Neural cell (in vitro differentiated cells): ENCODE results near the gene PTGIR. TPM values are rescaled to one million over a fixed set of nuclear protein-coding genes. Genes with fewer than 3 reads are reported as not detected.

Experiments
- H2AFZ ChIP-seq: fragments of 200-600, 300-800 bp; sonication (generic), shearing (Covaris generic); 2 replicates; pipeline ENCODE4 v1.6.0; 2014; ENCODE audit warnings: low read depth, mild to moderate bottlenecking, antibody characterized with exemption, low read length, moderate library complexity
- H3F3A ChIP-seq: fragments of 200-600 bp; shearing (Covaris generic); 2 replicates; pipeline ENCODE4 v1.6.1; 2016; ENCODE audit warnings: mild to moderate bottlenecking, moderate library complexity, mixed read lengths, antibody characterized with exemption, low read length; ENCODE audit not compliant: insufficient read depth, poor library complexity, severe bottlenecking
- H3K27ac ChIP-seq: fragments of 200-600, 300-800 bp; sonication (generic), shearing (Covaris generic); 2 replicates; pipeline ENCODE4 v1.5.1; 2014; ENCODE audit warnings: mild to moderate bottlenecking, low read length, moderate library complexity
- H3K27me3 ChIP-seq: fragments of 300-800, 200-600 bp; sonication (generic), shearing (Covaris generic); 2 replicates; pipeline ENCODE4 v1.6.0; 2014; ENCODE audit warnings: mild to moderate bottlenecking, low read depth, low read length, moderate library complexity; ENCODE audit not compliant: insufficient read depth
- H3K36me3 ChIP-seq: fragments of 300-800, 200-600 bp; sonication (generic), shearing (Covaris generic); 2 replicates; pipeline ENCODE4 v1.5.1; 2014; ENCODE audit warnings: mild to moderate bottlenecking, antibody characterized with exemption, low read length, moderate library complexity; ENCODE audit not compliant: insufficient read depth
- H3K4me2 ChIP-seq: fragments of 300-800, 200-600 bp; sonication (generic), shearing (Covaris generic); 2 replicates; pipeline ENCODE4 v1.6.0; 2014; ENCODE audit warnings: mild to moderate bottlenecking, low read length
- H3K4me3 ChIP-seq: fragments of 300-800, 200-600 bp; sonication (generic), shearing (Covaris generic); 2 replicates; pipeline ENCODE4 v1.5.1; 2014; ENCODE audit warnings: mild to moderate bottlenecking, low read length, moderate library complexity
- H3K79me2 ChIP-seq: fragments of 200-600 bp; shearing (Covaris generic); replicated peaks from 2 replicates; pipeline ENCODE4 v1.6.0; 2014; ENCODE audit warnings: mild to moderate bottlenecking, low read length, moderate library complexity; ENCODE audit not compliant: insufficient read depth
- H3K9ac ChIP-seq: fragments of 300-800, 200-600 bp; sonication (generic), shearing (Covaris generic); 2 replicates; pipeline ENCODE4 v1.6.1; 2016; ENCODE audit warnings: mild to moderate bottlenecking, low read length, mixed read lengths
- H3K9me2 ChIP-seq: fragments of 200-600 bp; shearing (Covaris generic); 2 replicates; pipeline ENCODE4 v1.6.1; 2016; ENCODE audit warnings: mild to moderate bottlenecking, low read length, mixed read lengths; ENCODE audit not compliant: insufficient read depth
- H3K9me3 ChIP-seq: fragments of 200-600, 300-800 bp; sonication (generic), shearing (Covaris generic); 2 replicates; pipeline ENCODE4 v1.6.1; 2016; ENCODE audit warnings: mild to moderate bottlenecking, mixed run types, low read length, moderate library complexity, mixed read lengths
- H4K20me1 ChIP-seq: fragments of 200-600 bp; shearing (Covaris generic); 2 replicates; pipeline ENCODE4 v1.6.1; 2016; ENCODE audit warnings: mild to moderate bottlenecking, mixed run types; ENCODE audit not compliant: insufficient read depth
- EP300 ChIP-seq: fragments of 450-650 bp; conservative IDR thresholded peaks from 2 replicates; pipeline ENCODE4 v1.6.1; 2014; ENCODE audit warnings: antibody characterized with exemption, mild to moderate bottlenecking, moderate library complexity; ENCODE audit not compliant: poor library complexity, severe bottlenecking
- EZH2 ChIP-seq: fragments of 200-600, 300-800 bp; shearing (Covaris generic), sonication (generic); IDR thresholded peaks from 2 replicates; pipeline ENCODE4 v1.6.1; 2014; ENCODE audit warnings: antibody characterized with exemption, low read length, borderline replicate concordance, mild to moderate bottlenecking; ENCODE audit not compliant: insufficient read depth, poor library complexity, severe bottlenecking
- MXI1 ChIP-seq: fragments of 450-650 bp; conservative IDR thresholded peaks from 2 replicates; pipeline ENCODE4 v1.6.1; 2014; ENCODE audit warnings: antibody characterized with exemption, mild to moderate bottlenecking; ENCODE audit not compliant: poor library complexity, severe bottlenecking
- POLR2AphosphoS5 ChIP-seq: IDR thresholded peaks from 2 replicates; pipeline ENCODE4 v1.6.1; 2012
- RAD21 ChIP-seq: fragments of 450-650 bp; conservative IDR thresholded peaks from 2 replicates; pipeline ENCODE4 v1.6.1; 2014; ENCODE audit warnings: antibody characterized with exemption, mild to moderate bottlenecking, moderate library complexity
- SMC3 ChIP-seq: fragments of 450-650 bp; conservative IDR thresholded peaks from 2 replicates; pipeline ENCODE4 v1.6.1; 2014; ENCODE audit warnings: antibody characterized with exemption, mild to moderate bottlenecking, moderate library complexity; ENCODE audit not compliant: poor library complexity
- TAF1 ChIP-seq: IDR thresholded peaks from 2 replicates; pipeline ENCODE4 v1.6.1; 2012; ENCODE audit warnings: low read depth
- polyA plus RNA-seq: library from polyadenylated mRNA; depleted of rRNA; stranded (reverse); fragments of >200 nt; gene quantifications from 2 replicates; pipeline ENCODE4 v1.2.3, GENCODE V29; 2014
- TF ChIP-seq, protein P1 (sequence below): IDR thresholded peaks from 2 replicates; pipeline ENCODE4 v1.6.1; 2012; ENCODE audit warnings: borderline replicate concordance
- TF ChIP-seq, protein P2 (sequence below): fragments of 450-650 bp; IDR thresholded peaks from 2 replicates; pipeline ENCODE4 v1.5.1; 2014; ENCODE audit warnings: antibody characterized with exemption, mild to moderate bottlenecking, moderate library complexity; ENCODE audit not compliant: poor library complexity, severe bottlenecking

PTGIR gene
- polyA plus RNA-seq, 1 donor from 2014 or later: not detected

DNA sequence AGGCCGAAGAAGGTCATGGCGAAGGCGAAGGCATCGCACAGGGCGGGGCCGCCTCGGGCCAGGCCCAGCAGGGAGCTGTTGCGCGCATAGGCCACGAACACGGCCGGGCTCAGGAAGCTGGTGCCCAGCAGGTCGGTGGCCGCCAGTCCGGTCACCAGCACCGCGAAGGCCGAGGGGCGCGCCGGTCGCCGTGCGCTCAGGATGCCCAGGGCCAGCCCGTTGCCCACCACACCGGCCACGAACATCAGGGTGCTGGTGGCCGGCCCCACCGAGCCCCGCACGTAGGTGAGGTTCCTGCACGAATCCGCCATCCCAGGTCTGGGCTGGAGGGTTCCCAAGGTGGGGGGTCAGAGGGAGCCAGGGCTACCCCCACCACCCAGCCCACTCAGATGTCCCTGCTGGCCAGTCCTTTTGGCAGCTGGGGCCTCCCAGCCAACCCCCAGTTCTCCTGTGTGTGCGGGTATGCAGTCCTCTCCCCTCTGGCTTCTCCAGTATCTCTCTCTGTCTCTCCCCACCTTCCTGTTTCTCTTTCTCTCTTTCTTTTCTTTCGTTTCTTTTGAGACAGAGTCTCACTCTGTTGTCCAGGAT lies 880 bp downstream of the PTGIR start:
- Histone ChIP-seq H4K20me1 (no peaks in the 10 kb centered on the region), H2AFZ (no peak overlapping the region), H3K9me2 (no peaks in the 10 kb centered on the region), H3K4me3 (no peak overlapping the region), H3K9me3 (no peaks in the 10 kb centered on the region), H3K36me3 (no peaks in the 10 kb centered on the region), H3K9ac (no peak overlapping the region), H3K27me3 (no peaks in the 10 kb centered on the region), H3F3A (no peaks in the 10 kb centered on the region), H3K4me2 (no peak overlapping the region), H3K27ac (no peak overlapping the region), H3K79me2 (no peaks in the 10 kb centered on the region)
- TF ChIP-seq TAF1 (no peak), EZH2 (no peak), POLR2AphosphoS5 (no peak), RAD21 (no peak), EP300 (no peak), MXI1 (no peak), SMC3 (no peak)
- TF ChIP-seq, protein P1, sequence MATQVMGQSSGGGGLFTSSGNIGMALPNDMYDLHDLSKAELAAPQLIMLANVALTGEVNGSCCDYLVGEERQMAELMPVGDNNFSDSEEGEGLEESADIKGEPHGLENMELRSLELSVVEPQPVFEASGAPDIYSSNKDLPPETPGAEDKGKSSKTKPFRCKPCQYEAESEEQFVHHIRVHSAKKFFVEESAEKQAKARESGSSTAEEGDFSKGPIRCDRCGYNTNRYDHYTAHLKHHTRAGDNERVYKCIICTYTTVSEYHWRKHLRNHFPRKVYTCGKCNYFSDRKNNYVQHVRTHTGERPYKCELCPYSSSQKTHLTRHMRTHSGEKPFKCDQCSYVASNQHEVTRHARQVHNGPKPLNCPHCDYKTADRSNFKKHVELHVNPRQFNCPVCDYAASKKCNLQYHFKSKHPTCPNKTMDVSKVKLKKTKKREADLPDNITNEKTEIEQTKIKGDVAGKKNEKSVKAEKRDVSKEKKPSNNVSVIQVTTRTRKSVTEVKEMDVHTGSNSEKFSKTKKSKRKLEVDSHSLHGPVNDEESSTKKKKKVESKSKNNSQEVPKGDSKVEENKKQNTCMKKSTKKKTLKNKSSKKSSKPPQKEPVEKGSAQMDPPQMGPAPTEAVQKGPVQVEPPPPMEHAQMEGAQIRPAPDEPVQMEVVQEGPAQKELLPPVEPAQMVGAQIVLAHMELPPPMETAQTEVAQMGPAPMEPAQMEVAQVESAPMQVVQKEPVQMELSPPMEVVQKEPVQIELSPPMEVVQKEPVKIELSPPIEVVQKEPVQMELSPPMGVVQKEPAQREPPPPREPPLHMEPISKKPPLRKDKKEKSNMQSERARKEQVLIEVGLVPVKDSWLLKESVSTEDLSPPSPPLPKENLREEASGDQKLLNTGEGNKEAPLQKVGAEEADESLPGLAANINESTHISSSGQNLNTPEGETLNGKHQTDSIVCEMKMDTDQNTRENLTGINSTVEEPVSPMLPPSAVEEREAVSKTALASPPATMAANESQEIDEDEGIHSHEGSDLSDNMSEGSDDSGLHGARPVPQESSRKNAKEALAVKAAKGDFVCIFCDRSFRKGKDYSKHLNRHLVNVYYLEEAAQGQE: no peak
- TF ChIP-seq, protein P2, sequence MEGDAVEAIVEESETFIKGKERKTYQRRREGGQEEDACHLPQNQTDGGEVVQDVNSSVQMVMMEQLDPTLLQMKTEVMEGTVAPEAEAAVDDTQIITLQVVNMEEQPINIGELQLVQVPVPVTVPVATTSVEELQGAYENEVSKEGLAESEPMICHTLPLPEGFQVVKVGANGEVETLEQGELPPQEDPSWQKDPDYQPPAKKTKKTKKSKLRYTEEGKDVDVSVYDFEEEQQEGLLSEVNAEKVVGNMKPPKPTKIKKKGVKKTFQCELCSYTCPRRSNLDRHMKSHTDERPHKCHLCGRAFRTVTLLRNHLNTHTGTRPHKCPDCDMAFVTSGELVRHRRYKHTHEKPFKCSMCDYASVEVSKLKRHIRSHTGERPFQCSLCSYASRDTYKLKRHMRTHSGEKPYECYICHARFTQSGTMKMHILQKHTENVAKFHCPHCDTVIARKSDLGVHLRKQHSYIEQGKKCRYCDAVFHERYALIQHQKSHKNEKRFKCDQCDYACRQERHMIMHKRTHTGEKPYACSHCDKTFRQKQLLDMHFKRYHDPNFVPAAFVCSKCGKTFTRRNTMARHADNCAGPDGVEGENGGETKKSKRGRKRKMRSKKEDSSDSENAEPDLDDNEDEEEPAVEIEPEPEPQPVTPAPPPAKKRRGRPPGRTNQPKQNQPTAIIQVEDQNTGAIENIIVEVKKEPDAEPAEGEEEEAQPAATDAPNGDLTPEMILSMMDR: no peak

- Histone ChIP-seq H3K36me3 (no peaks in the 10 kb centered on the region), H3K27me3 (no peaks in the 10 kb centered on the region), H2AFZ (no peak overlapping the region), H3K79me2 (no peaks in the 10 kb centered on the region), H3K4me2 (no peak overlapping the region), H3K9me3 (no peaks in the 10 kb centered on the region), H3K9me2 (no peaks in the 10 kb centered on the region), H3F3A (no peaks in the 10 kb centered on the region), H3K9ac (no peak overlapping the region), H4K20me1 (no peaks in the 10 kb centered on the region), H3K27ac (no peak overlapping the region), H3K4me3 (no peak overlapping the region)
- no peak for TF ChIP-seq TAF1
- no peak for TF ChIP-seq SMC3
- TF ChIP-seq EP300: no peak
- TF ChIP-seq, protein P1: no peak
- TF ChIP-seq, protein P2: no peak
- no peak for TF ChIP-seq POLR2AphosphoS5
- TF ChIP-seq MXI1: no peak
- no peak for TF ChIP-seq EZH2
- TF ChIP-seq RAD21: no peak
These were observed 2.8 kb downstream of the PTGIR start for GRCh38 chr19:46622118-46622446.
